K562 (cell line): Measurements from ENCODE around the gene TRANK1.

Experiments used
- FOXK1 ChIP-seq: sonication (generic); formaldehyde crosslinking; IDR thresholded peaks from 2 replicates; pipeline ENCODE4 v1.8.0; 2022; ENCODE audit warnings: missing genetic modification reagents, mild to moderate bottlenecking, borderline replicate concordance
- ZNF785 ChIP-seq: fragments of 250-450 bp; sonication (Bioruptor Pico); IDR thresholded peaks from 2 replicates; pipeline ENCODE4 v1.4.0; 2020; ENCODE audit warnings: mild to moderate bottlenecking

DNA sequence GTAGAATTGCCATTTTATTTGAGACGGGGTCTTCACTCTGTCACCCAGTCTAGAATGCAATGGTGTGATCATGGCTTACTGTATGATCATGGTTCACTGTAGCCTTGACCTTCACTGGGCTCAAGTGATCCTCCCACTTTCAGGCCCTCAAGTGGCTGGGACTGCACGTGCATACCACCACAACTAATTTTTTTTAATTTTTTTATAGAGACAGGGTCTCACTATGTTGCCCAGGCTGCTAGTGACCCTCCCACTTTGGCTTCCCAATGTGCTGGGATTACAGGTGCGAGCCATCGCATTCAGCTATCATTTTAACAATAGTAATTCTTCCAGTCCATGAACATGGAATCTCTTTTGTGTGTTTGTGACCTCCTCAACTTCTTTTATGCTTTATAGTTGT lies 36.2 kb upstream of the TRANK1 start:
- TF ChIP-seq ZNF785 (CRISPR knock-in tag) (no peak), FOXK1 (no peak)
